Right ventricle myocardium superior (tissue), 1 donor: ENCODE results near the gene RDH16. TPM values are rescaled to one million over a fixed set of nuclear protein-coding genes. Genes with fewer than 3 reads are reported as not detected.
A peak's percentile ranks its signal among the peaks of the same experiment; 100 is the strongest.
"Not testable (repeated sequence)": the region's sequence is repeated elsewhere in the genome, so short reads cannot be mapped to it uniquely, and the experiment has no call there.

Experiments
- ATAC-seq: fragments of 200-7000 bp; cut with Tn5 transposase; one replicate; pipeline ENCODE4 v1.9.1; 2020; ENCODE audit warnings: mild to moderate bottlenecking; ENCODE audit not compliant: poor library complexity
- DNase-seq: peaks from one replicate; pipeline ENCODE4 v3.0.0-alpha.2; 2020
- intact Hi-C: fragments of 100-400 bp; cut with DNase I; formaldehyde crosslinking; loops from one replicate; pipeline ENCODE4 v1.11.2; 2022
- total RNA-seq: library from RNA; stranded (reverse); fragmentation: NEBNext Ultra II Directional; extraction: Animal tissue kit (Norgen Biotek cat#: 25700); gene quantifications from one replicate; pipeline ENCODE4 v1.2.1, GENCODE V29; 2021
- donor health status: DM: no; HTN: yes; CAD: no; lungs with severe emphysema.

RDH16 gene
- total RNA-seq, 1 donor from 2014 or later, result 0.24 TPM

GRCh38 chr12:56933826-56934625 is 23.4 kb downstream of the RDH16 start, which contains the start of gene SDR9C7:
Gene SDR9C7 (minus strand): TSS chr12:56934408. CDS start chr12:56934261, 147 bp downstream.
- no peak for ATAC-seq
- DNase-seq, result no peak
- intact Hi-C loops, result no loop called here

DNA sequence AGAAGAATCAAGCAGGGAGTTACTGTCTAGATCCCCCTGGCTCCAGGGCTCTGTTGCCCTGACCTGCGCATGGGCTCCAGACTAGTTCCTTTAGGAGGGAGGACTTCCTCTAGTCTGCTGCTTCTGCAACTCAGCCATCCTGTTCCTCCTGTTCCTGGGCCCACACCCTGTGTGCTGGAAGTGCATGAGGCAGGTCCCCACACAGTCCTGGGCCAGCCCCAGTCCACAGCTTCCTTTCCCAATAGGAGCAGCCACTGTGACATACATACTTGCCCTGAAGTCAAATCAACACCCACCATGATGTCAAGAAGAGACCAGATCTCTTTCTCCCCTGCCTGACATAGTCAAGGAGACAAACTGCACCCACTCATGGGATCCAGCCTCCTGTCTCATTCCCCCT is 24.5 kb downstream of the RDH16 start:
- ATAC-seq (peak; percentile 59), DNase-seq (peak; percentile 50)
- intact Hi-C loops, result no loop called here

DNA sequence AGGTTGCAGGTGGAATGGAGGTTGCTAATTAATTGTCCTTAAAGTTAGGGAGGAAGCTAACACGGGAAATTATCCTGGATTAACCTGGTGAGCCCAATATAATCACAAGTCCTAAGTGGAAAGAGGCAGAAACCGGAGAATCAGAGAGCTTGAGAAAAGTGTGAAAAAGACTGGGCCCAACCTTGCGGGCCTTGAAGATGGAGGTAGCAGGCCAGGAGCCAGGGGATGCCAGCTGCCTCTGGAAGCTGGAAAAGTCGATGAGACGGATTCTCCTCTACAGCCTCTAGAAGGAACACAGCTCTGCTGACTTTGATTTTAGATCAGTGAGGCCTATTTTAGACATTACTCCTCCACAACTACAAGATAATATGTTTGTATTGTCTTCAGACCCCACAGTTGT is 25.3 kb downstream of the RDH16 start:
- ATAC-seq (no peak), DNase-seq (no peak)
- intact Hi-C loops, result no loop called here

GRCh38 chr12:56931474-56931978 is 25.9 kb downstream of the RDH16 start:
- ATAC-seq, result peak; percentile 66
- DNase-seq, result no peak

GRCh38 chr12:56930241-56930640 is 27.2 kb downstream of the RDH16 start:
- ATAC-seq, result no peak
- intact Hi-C loops, result no loop called here
- DNase-seq, result no peak

More at GRCh38 chr12:56931474-56931978, 25.9 kb downstream of the RDH16 start:
- intact Hi-C loops, result no loop called here

DNA sequence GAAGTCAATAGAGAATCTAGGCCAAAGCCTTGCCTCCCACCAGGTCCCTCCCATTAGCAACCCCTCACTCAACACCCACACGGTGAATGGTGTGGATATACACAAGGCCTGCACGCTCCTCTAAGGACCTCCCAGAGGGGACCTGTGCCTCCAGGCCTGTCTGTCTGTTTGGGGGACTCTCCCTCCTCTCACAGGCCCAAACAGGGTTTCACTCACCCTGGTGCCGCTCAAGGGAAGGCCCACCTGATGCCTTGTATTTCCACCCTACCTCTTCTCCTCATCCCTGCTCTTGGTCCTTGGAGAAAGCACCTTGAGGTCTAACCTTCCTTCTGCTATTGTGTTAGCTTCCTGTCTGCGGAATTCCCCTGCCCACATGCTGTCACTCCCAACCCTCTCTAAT is 27.6 kb downstream of the RDH16 start:
- ATAC-seq (no peak), DNase-seq (no peak)
- intact Hi-C loops, result no loop called here

DNA sequence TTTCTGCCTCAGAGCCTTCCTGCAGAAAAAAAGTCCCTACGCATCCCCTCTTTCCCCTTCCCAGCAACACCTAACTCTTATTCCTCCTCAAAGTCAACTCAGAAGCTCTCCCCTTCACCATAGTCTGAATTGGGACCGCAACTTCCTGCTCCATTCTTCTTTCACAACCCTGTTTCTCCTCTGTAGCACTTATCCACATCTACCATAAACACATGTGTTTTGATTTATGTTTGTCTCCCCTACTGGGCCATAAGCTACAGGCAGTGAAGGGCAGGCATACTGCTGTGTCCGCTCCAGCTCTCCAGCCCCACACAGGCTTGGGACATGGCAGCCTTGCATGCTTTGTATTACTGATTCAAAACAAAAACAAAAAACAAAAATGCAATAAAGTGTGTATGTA is 29.1 kb downstream of the RDH16 start:
- ATAC-seq (no peak), DNase-seq (no peak)
- intact Hi-C loops, result no loop called here

DNA sequence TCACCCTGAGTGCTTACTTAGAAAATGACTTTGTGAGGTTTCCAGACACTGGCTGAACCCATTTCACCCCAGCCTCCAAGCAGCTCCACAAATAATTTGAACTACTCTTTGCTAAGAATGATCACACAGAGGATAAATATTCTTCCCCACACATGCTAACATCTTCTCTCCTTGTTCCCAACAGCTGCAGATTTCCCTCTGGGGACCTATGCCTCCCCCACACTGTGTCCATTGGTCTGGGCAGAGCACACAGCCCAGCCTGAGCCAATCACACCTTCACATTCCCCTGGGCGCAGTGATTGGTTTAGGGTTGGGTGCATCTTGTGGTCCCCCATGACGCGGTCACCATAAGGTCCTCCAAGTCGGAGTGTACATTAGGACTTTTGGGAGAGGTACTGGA is 30.1 kb downstream of the RDH16 start:
- intact Hi-C loops, result no loop called here
- DNase-seq (no peak), ATAC-seq (no peak)

- intact Hi-C loops, result no loop called here
- no peak for DNase-seq
- ATAC-seq, result no peak
These were observed 35.4 kb downstream of the RDH16 start for GRCh38 chr12:56922031-56922430.

DNA sequence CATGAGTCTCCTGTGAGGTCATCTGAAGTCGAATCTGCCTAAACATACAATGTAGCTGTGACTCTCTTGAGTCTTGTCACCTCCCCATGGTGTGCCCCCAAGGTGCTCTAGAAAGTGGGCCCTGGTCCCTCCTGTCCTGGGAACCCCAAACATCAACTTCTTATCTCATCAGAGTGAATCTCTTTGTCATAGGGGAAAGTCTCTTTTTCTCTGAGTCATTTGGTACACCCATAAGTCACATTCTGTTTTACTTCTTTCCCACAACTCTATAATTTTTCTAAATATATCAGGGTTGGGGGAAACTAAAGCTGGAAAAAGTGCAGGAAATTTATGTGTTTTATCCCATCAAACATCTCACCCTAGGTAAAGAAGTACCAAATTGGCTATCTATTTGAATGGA is 36.1 kb downstream of the RDH16 start:
- intact Hi-C loops, result no loop called here
- ATAC-seq, result no peak
- no peak for DNase-seq

- ATAC-seq, intact Hi-C loops, DNase-seq: not testable (repeated sequence)
These were observed 39.3 kb downstream of the RDH16 start for GRCh38 chr12:56918139-56918538.

- no peak for DNase-seq
- intact Hi-C loops, result no loop called here
- ATAC-seq, result no peak
These were observed 40.4 kb downstream of the RDH16 start for GRCh38 chr12:56916996-56917333.

GRCh38 chr12:56916296-56916995 is 41.0 kb downstream of the RDH16 start:
- intact Hi-C loops, result no loop called here
- DNase-seq (no peak), ATAC-seq (no peak)

DNA sequence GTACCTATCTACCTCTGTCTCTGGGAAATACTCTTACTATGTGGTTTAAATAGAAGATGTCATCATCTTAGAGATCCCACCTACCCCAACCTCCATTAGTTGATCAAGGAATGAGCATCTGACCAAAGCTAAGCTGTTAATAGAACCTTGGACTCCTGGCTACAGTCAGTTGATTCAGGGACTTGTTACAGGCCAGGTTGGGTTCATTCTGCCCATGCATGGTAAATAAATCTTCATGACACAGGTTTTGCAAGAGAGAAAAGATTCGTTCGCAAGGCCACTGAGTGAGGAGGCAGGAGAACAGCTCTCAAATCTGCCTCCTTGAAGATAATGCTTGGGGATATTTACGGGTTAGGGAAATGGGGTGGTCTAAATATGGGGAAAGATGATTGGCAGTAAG is 42.7 kb downstream of the RDH16 start:
- ATAC-seq, result no peak
- intact Hi-C loops, result no loop called here

GRCh38 chr12:56914256-56914655 is 43.2 kb downstream of the RDH16 start:
- intact Hi-C loops, result no loop called here
- DNase-seq (no peak), ATAC-seq (no peak)

More for the DNA sequence above, 42.7 kb downstream of the RDH16 start:
- DNase-seq, result no peak

DNA sequence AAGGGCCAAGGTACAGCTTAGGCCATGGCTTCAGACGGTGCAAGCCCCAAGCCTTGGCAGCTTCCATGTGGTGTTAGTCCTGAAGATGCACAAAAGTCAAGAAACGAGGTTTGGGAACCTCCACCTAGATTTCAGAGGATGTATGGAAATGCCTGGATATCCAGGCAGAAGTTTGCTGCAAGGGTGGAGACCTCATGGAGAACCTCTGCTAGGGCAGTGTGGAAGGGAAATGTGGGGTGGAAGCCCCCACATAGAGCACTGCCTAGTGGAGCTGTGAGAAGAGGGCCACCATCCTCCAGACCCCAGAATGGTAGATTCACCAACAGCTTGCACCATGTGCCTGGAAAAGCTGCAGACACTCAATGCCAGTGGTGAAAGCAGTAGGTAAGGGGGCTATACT is 48.0 kb downstream of the RDH16 start:
- DNase-seq, ATAC-seq: not testable (repeated sequence)

DNA sequence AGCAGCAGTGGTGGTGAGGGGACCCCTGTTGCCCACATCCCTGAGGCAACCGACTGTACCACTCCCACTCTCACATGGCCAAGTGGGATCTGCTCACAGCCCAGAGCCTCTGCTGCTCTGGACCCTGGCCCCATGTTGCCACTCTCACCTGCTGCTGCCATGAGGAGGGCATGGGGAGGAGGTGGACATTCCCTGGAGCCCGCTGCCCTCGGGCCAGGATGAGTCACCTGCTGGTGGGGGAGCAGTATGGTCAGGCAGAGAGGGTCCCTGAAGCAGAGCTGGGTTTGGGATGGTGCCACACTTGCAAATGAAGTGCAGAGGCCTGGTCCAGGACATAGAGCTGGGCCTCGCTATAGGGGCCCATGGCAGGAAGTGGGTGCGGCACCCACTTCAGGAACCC is 49.3 kb downstream of the RDH16 start:
- ATAC-seq (no peak), DNase-seq (no peak)
- intact Hi-C loops, result no loop called here

More for the DNA sequence above, 48.0 kb downstream of the RDH16 start:
- intact Hi-C loops, result not testable (repeated sequence)

DNA sequence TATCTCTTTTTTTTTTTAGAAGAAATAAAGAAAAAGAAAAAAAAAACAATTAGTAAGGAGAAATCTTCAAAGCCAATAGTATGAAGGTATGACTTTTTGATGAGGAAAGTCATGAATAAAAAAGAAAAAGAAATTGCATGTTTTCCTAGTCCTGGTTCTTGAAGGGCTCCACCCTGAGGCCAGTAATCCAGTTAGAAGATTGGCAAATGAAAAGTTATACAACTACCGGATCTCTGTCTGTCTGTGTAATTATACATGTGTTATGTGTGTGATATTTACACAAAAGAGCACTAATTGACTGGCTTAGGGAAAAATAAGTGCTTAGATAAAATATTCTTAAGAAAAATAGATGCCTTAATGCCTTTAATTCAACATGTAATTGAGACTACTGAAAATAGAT is 51.6 kb downstream of the RDH16 start:
- ATAC-seq (no peak), DNase-seq (no peak)
- intact Hi-C loops, result no loop called here

GRCh38 chr12:56903374-56903773 is 54.0 kb downstream of the RDH16 start:
- DNase-seq (no peak), ATAC-seq (no peak)
- intact Hi-C loops, result no loop called here
